H1 (cell line): ENCODE data around the gene PLD5.

Experiments
- ATF3 ChIP-seq: IDR thresholded peaks from 2 replicates; pipeline ENCODE4 v1.6.1; 2011; ENCODE audit warnings: low read depth, mild to moderate bottlenecking, low read length; ENCODE audit not compliant: insufficient read depth
- CEBPB ChIP-seq: IDR thresholded peaks from 2 replicates; pipeline ENCODE4 v1.6.1; 2012; ENCODE audit warnings: low read depth, low read length
- CTCF ChIP-seq, 3 experiments: IDR thresholded peaks; 1 replicate in 2 of 3; 2 replicates in 1 of 3; pipeline versions ENCODE4 v1.5.1 to v1.6.1; 2011; ENCODE audit warnings: low read length in 3 of 3, mild to moderate bottlenecking in 3 of 3, inconsistent platforms in 2 of 3, low read depth in 1 of 3, moderate library complexity in 1 of 3; ENCODE audit not compliant: insufficient read depth in 1 of 3; ENCODE audit errors: control extremely low read depth in 1 of 3
- EZH2 ChIP-seq: fragments of 200-600 bp; sonication (generic); IDR thresholded peaks from 2 replicates; pipeline ENCODE4 v1.7.1; 2012; ENCODE audit warnings: low read depth, mild to moderate bottlenecking, moderate library complexity, low read length, inconsistent platforms; ENCODE audit not compliant: severe bottlenecking
- NANOG ChIP-seq: IDR thresholded peaks from 2 replicates; pipeline ENCODE4 v1.6.1; 2011; ENCODE audit warnings: low read length, low read depth, mild to moderate bottlenecking, inconsistent platforms; ENCODE audit not compliant: insufficient read depth, poor library complexity, severe bottlenecking
- POLR2A ChIP-seq, 2 experiments: IDR thresholded peaks; 1 replicate in 1 of 2; 2 replicates in 1 of 2; pipeline ENCODE4 v1.6.1; 2011; ENCODE audit warnings: low read depth in 2 of 2, low read length in 2 of 2, mild to moderate bottlenecking in 2 of 2; ENCODE audit errors: control extremely low read depth in 1 of 2
- SIN3A ChIP-seq, 2 experiments: IDR thresholded peaks in 1 of 2; conservative IDR thresholded peaks in 1 of 2; 2 replicates each; pipeline ENCODE4 v1.6.1; 2011 to 2012; ENCODE audit warnings: low read length in 2 of 2, improper control_type of control experiment in 1 of 2, low read depth in 1 of 2, mild to moderate bottlenecking in 1 of 2
- ZNF274 ChIP-seq: IDR thresholded peaks from 2 replicates; pipeline ENCODE4 v1.7.0; 2012; ENCODE audit warnings: low read length, borderline replicate concordance; ENCODE audit errors: extremely low read depth

- TF ChIP-seq SIN3A (conservative IDR thresholded peaks at IDR 0.05 in 1 of 2, IDR thresholded peaks at IDR 0.05 in 1 of 2; ENCODE audit: low read depth in 1 of 2, low read length in 2 of 2) (no peak), EZH2 (no peak), CTCF (IDR thresholded peaks at IDR 0.05; ENCODE audit: control extremely low read depth in 1 of 3, insufficient read depth in 1 of 3, low read depth in 1 of 3, low read length in 3 of 3) (no peak), POLR2A (IDR thresholded peaks at IDR 0.05; ENCODE audit: control extremely low read depth in 1 of 2, low read depth in 2 of 2, low read length in 2 of 2) (no peak), ATF3 (no peak), ZNF274 (no peak), NANOG (peak; percentile 97), CEBPB (no peak)
Measured at GRCh38 chr1:242178924-242179708, 345.4 kb downstream of the PLD5 start.
